ENCODE measurements around the gene PES1.

- TF ChIP-seq EP300 (IDR thresholded peaks at IDR 0.05; ENCODE audit: borderline replicate concordance) (no peak), TAF1 (IDR thresholded peaks at IDR 0.05; ENCODE audit: low read depth) (no peak), RAD21 (IDR thresholded peaks at IDR 0.05; ENCODE audit: low read depth) (no peak), YY1 (IDR thresholded peaks at IDR 0.05; ENCODE audit: low read depth) (no peak), ZBTB7A (IDR thresholded peaks at IDR 0.05; ENCODE audit: low read depth) (no peak), CEBPB (IDR thresholded peaks at IDR 0.05) (no peak), EGR1 (IDR thresholded peaks at IDR 0.05) (no peak), MAX (IDR thresholded peaks at IDR 0.05) (no peak), TEAD4 (IDR thresholded peaks at IDR 0.05) (no peak), FOXM1 (IDR thresholded peaks at IDR 0.05; ENCODE audit: borderline replicate concordance, low read depth) (no peak)
Observed at GRCh38 chr22:30542811-30543188, 48.9 kb downstream of the PES1 start.

Data from Ishikawa (cell line).